GM18526 (cell line): ENCODE measurements around the gene TMEM141.

Experiments
- POLR2A ChIP-seq: IDR thresholded peaks from 3 replicates; pipeline ENCODE4 v1.6.1; 2011; ENCODE audit not compliant: insufficient read length; ENCODE audit errors: extremely low read depth

TMEM141 gene

DNA sequence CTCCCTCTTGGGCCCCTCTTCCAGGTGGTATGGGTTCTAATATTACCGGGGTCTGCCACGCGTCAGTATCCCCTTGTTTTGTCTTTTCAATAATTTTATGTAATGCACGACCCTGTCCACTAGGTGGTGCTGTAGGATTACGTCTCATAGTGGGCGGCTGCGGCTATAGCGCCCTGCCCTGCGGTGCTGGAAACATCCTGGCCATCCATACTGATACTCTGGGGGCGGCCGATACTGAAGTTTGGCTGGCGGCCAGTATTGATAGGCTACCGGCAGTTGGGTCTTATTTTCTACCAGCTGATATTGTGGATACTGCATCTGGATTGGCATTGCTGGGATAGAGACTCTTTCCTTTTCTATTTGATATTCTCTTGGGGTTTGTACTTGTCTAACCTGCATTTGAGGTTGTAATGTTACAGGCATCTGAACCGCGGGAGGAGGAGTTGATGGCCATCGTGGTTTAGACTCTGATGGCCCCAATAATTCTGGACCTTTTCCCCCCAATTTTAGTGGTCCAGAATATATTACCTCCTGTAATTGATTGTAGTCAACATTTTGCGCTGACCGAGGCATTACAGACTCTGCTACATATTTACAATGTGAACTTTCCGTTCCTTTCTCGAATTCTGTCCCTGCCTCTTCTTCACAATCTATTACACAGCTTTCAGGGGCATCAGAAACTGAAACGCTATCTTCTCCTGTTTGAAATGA is 3.3 kb upstream of the TMEM141 start:
- no peak for TF ChIP-seq POLR2A

GRCh38 chr9:136789523-136789937 is 1.6 kb upstream of the TMEM141 start:
- no peak for TF ChIP-seq POLR2A

DNA sequence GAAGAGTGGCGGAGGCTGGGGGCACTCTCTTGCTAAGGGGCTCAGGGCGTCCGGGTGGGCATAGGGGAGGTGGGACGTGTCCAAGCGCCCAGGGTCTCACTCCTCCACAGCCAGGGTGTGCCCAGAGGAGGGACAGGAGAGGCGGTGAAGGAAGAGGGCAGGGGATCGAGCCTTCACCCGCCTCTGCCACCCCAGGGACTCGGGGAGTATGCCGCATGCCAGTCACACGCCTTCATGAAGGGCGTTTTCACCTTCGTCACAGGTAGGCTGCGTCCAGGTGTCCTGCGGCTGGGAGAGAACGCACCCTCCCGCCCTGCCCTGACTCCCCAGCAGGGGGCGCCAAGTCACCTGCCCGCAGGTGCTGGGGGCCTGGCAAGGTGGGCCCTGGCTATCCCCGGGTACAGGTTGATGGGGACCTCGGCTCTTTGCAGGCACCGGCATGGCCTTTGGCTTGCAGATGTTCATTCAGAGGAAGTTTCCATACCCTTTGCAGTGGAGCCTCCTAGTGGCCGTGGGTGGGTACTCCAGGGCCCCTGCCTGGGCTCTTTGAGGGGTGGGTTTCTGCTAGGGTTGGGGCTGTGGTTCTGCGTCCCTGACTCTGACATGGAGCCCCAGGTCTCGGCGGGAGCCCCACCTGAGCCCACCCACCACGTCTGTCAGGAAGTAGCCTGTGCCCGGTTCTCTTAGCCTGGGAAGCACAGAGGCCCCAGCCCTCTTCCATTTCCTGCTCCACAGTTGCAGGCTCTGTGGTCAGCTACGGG is 552 bp downstream of the TMEM141 start:
- TF ChIP-seq POLR2A = no peak

DNA sequence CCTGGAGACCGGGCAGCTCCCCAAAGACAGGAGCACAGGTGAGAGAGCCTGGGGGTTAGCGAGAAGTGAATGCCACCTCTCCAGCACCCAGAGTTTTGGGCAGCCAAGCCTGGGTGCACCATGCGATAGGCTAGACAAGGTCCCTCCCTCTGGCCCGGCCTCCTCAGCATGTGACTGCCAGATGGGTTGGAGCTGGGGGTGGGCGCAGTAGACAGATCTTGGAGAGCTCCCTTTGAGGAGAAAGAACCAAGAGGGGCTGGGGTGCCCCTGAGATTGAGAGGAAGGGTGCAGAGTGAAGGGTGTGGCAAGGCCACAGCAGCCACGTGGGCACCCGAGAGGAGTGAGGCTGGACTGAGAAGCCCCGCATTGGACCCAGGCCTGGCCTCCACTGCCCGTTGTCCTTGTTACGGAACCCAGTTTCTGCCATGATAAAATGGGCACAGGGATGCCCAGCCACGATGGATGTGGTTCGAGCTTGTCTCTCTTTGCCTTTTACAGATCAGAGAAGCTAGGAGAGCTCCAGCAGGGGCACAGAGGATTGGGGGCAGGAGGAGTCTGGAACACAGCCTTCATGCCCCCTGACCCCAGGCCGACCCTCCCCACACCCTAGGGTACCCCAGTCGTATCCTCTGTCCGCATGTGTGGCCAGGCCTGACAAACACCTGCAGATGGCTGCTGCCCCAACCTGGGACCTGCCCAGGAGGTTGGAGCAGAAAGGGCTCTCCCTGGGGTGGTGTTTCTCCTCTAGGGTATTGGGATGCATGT is 1.4 kb downstream of the TMEM141 start:
- no peak for TF ChIP-seq POLR2A

DNA sequence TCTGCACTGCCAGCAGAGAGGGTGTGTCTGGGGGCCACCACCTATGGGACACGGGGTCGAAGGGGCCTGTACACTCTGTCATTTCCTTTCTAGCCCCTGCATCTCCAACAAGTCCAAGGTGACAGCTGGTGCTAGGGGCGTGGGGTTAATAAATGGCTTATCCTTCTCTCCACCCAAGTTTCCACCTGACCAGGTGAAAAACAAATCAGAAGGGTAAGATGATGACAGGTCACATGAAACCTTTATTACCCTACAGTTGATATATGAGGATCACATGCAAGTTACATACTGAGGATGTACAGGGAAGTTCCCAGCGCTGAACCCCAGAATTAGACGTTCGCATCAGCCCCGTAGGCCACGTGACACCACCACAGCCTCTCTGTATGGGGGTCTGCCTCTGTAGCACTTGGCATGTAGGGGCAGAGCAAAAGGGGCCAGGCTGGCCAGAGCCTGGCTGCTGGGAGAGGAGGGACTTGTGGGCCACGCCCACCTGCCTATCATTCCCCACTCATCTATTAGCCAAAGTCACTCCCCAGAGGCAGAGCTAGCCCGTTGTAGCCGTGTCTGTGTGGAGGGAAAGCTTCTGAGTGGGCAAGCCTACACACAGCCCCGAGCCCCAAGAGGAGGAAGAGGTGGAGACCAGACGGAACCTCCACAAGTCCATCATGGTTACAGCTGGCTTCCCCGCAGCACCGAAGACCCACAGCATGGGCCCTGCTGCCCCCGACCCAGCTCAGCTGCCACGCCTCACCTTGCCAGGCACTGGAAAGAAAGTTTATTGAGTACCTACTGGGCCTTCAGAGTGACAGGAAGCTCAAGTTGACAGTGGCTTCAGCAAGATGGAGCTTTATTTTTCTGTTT is 2.2 kb downstream of the TMEM141 start:
- TF ChIP-seq POLR2A = no peak

DNA sequence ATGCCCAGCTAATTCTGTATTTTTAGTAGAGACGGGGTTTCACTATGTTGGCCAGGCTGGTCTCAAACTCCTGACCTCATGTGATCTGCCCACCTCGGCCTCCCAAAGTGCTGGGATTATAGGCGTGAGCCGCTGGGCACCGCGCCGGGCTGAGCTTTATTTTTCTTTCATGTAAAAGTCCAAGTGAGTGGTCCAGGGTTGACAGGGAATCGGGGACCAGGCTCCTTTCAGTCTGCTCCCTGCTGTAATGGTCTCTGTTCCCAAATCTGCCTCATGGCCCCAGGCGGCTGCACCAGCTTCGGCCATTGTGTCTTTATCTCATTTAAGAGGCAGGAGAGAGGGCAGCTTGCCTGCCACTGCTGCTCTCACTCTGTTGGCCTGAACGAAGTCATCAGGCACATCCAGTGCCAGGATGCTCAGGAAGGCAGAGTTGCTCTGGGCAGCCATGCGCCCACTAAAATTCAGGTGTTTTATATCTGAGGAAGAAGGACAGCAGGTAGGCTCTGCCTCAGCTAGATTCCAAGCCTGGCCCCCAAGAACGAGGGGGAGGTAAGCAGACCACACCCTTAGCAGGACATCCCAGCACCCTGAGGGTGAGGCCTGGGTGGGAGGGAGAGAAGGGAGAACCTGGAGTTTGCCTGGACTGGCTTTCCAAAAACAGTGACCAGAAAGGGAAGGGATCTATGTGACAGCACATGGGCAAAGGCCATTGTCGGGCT is 3.3 kb downstream of the TMEM141 start:
- TF ChIP-seq POLR2A = no peak

GRCh38 chr9:136795000-136795348 is 3.8 kb downstream of the TMEM141 start:
- no peak for TF ChIP-seq POLR2A

- TF ChIP-seq POLR2A = no peak
Observed at GRCh38 chr9:136796238-136796774, 5.2 kb downstream of the TMEM141 start, which contains the start of gene CCDC183. Gene CCDC183, plus strand, starts transcription at chr9:136796338. Its CDS starts 60 bp downstream, at chr9:136796398.

DNA sequence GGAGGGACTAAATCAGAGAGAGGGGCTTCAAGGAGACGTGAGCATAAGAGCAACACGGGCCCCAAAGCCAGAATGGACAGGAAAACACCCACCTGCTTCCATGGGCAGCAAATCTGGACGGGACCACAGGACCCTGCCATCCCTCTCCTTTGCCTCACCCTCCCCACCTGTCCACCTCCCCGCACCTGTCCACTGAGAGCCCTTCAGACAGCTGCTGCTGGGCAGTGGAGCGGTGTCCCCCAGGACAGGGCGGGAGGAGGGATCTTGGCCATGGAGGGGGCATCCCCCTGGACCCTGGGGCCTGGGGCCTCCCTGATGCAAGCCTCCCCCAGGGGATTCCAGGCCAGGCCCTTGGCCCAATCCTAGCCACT is 7.5 kb downstream of the TMEM141 start:
- TF ChIP-seq POLR2A = no peak

DNA sequence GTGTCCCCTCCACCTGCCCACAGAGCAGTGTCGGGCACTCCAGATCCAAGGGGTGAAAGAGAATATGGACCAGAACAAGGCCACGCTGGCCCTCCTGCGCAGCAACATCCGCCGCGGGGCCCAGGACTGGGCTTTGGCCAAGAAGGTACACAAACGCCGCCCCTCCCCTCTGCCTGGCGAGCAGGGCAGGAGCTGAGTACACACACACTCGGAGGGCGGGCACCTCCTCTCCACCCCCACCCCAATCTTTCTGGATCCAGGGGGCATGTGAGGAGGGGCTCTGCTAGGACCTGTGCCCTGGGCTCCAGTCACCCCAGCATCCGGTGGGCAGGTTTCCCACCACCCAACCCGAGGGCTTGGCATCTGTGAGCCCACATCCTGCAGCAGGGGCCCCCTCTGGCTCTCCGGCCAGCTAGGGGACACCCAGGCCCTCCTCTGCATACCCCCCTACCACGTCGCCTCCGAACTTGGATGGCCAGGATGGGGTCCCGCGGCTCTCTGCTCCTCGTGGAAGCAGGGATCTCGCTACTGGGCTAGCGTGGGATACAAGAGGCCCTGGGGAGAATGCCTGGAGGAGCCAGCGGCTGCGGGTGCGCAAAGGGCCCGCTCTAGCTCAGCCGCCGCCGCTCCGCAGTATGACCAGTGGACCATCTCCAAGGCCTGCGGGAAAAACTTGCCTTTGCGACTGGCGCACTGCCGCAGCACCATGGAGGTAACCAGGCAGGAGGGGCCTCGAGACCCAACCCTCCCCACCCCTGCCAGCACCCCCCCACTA is 8.1 kb downstream of the TMEM141 start:
- no peak for TF ChIP-seq POLR2A

- no peak for TF ChIP-seq POLR2A
Observed at GRCh38 chr9:136799854-136800657, 8.9 kb downstream of the TMEM141 start.

DNA sequence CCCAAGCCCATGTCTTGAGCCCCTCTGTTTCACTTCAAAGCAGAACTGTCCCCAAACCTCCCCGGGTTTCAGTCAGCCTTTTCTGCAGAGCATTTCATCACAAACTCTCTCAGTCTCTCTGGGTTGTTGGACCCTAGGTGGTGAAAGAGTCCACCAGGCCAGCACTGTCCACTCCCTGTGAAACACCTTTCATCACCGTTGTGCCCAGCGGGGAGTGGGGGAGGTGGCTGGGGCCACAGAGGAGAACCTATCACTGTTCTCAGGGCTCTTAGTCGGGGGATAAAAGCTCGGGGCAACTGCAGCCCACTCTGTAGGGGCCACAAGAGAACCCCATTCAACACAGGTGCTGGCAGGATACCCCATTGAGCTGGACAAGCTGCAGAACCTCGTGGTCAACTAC is 11.2 kb downstream of the TMEM141 start:
- TF ChIP-seq POLR2A = no peak
